B cell (primary cell): ENCODE measurements around the gene CCNK. TPM values are rescaled to one million over a fixed set of nuclear protein-coding genes. Genes with fewer than 3 reads are reported as not detected.

Experiments
- ATAC-seq: fragments of 200-7000 bp; cut with Tn5 transposase; one replicate; pipeline ENCODE4 v1.10.0; 2021; ENCODE audit warnings: low read depth, mild to moderate bottlenecking, moderate number of reproducible peaks, moderate library complexity
- CTCF ChIA-PET: fragments of 350-600 bp; sonication (Branson Sonifier 250); formaldehyde crosslinking; loops from one replicate; lab custom pipeline; 2021; ENCODE audit warnings: antibody characterized with exemption, inconsistent platforms; lab: Charles Lee
- POLR2A ChIA-PET: fragments of 350-600 bp; sonication (Branson Sonifier 250); formaldehyde crosslinking; loops from one replicate; lab custom pipeline; 2021; ENCODE audit warnings: antibody characterized with exemption; lab: Charles Lee
- DNase-seq: peaks from one replicate; pipeline ENCODE4 v3.0.0; 2013
- H2AFZ ChIP-seq: 2 replicates; pipeline ENCODE4 v1.6.1; 2012; ENCODE audit warnings: mild to moderate bottlenecking, low read depth, low read length; ENCODE audit not compliant: insufficient read depth, poor library complexity, severe bottlenecking
- H3K27ac ChIP-seq, 2 donors: 1 replicate in 1 of 2; 2 replicates in 1 of 2; pipeline ENCODE4 v1.5.1; 2012 to 2013; ENCODE audit warnings: low read length in 2 of 2, mild to moderate bottlenecking in 2 of 2, moderate library complexity in 1 of 2
- H3K27me3 ChIP-seq, 4 experiments: fragments of 200-600 bp in 1 of 4; sonication (generic) in 1 of 4; replicated peaks in 1 of 4; 1 replicate in 2 of 4; 2 replicates in 2 of 4; pipeline versions ENCODE4 v1.6.1 to v1.7.0; 2013 to 2016; ENCODE audit warnings: low read length in 3 of 4, mild to moderate bottlenecking in 2 of 4, mixed read lengths in 1 of 4, moderate library complexity in 1 of 4; ENCODE audit not compliant: insufficient read depth in 4 of 4, control insufficient read depth in 3 of 4; ENCODE audit errors: control extremely low read depth in 1 of 4
- H3K36me3 ChIP-seq, 2 experiments: replicated peaks in 1 of 2; 1 replicate in 1 of 2; 2 replicates in 1 of 2; pipeline versions ENCODE4 v1.6.1 to v1.7.1; 2013; ENCODE audit warnings: low read length in 1 of 2; ENCODE audit not compliant: insufficient read depth in 2 of 2, control insufficient read depth in 1 of 2; ENCODE audit errors: control extremely low read depth in 1 of 2, extremely low read depth in 1 of 2
- H3K4me1 ChIP-seq, 2 donors: fragments of 200-600 bp in 1 of 2; sonication (generic) in 1 of 2; 1 replicate in 1 of 2; 2 replicates in 1 of 2; pipeline versions ENCODE4 v1.5.1 to v1.6.1; 2013 to 2017; ENCODE audit warnings: low read length in 2 of 2; ENCODE audit not compliant: control insufficient read depth in 2 of 2, insufficient read depth in 2 of 2
- H3K4me2 ChIP-seq: replicated peaks from 2 replicates; pipeline ENCODE3; 2012; ENCODE audit warnings: mild to moderate bottlenecking, low read depth, low read length; ENCODE audit not compliant: poor library complexity, severe bottlenecking
- H3K4me3 ChIP-seq, 5 experiments: fragments of 200-600 bp in 1 of 5; sonication (generic) in 1 of 5; 1 replicate in 3 of 5; 2 replicates in 2 of 5; pipeline versions ENCODE4 v1.5.1 to v1.7.0; 2011 to 2016; ENCODE audit warnings: low read length in 4 of 5, mild to moderate bottlenecking in 4 of 5, low read depth in 2 of 5, control low read depth in 1 of 5, moderate library complexity in 1 of 5; ENCODE audit not compliant: insufficient read depth in 1 of 5; ENCODE audit errors: control extremely low read depth in 1 of 5, extremely low read depth in 1 of 5
- H3K79me2 ChIP-seq: fragments of 200-600 bp; sonication (generic); one replicate; pipeline ENCODE4 v1.6.0; 2016; ENCODE audit warnings: low read length; ENCODE audit not compliant: control insufficient read depth, insufficient read depth
- H3K9ac ChIP-seq: fragments of 200-600 bp; sonication (generic); 2 replicates; pipeline ENCODE4 v1.6.1; 2017; ENCODE audit warnings: mild to moderate bottlenecking, low read length, moderate library complexity
- H3K9me3 ChIP-seq, 3 donors: one replicate each; pipeline versions ENCODE4 v1.6.1 to v1.7.1; 2013; ENCODE audit warnings: low read length in 2 of 3; ENCODE audit not compliant: control insufficient read depth in 2 of 3, insufficient read depth in 1 of 3; ENCODE audit errors: control extremely low read depth in 1 of 3
- H4K20me1 ChIP-seq: 2 replicates; pipeline ENCODE4 v1.6.0; 2012; ENCODE audit warnings: mild to moderate bottlenecking, low read length; ENCODE audit not compliant: insufficient read depth, control insufficient read depth, poor library complexity, severe bottlenecking
- H3K27ac Mint-ChIP-seq: one replicate; pipeline ENCODE4 v1.8.0; 2021; ENCODE audit warnings: mixed read lengths
- H3K27me3 Mint-ChIP-seq: one replicate; pipeline ENCODE4 v1.8.0; 2021; ENCODE audit warnings: mixed read lengths
- H3K4me1 Mint-ChIP-seq: one replicate; pipeline ENCODE4 v1.8.0; 2021; ENCODE audit warnings: mixed read lengths
- H3K4me3 Mint-ChIP-seq: one replicate; pipeline ENCODE4 v1.8.0; 2021; ENCODE audit warnings: mixed read lengths
- H3K9me3 Mint-ChIP-seq: one replicate; pipeline ENCODE4 v1.8.0; 2022; ENCODE audit warnings: mixed read lengths; ENCODE audit not compliant: insufficient read depth
- EZH2 ChIP-seq: IDR thresholded peaks from 2 replicates; pipeline ENCODE4 v1.6.1; 2012; ENCODE audit warnings: borderline replicate concordance, low read depth, mild to moderate bottlenecking, moderate library complexity, low read length; ENCODE audit not compliant: insufficient read depth, poor library complexity, severe bottlenecking
- WGBS: methylation state at CpG from one replicate; pipeline ENCODE4 v1.1.5; 2013; ENCODE audit warnings: missing lambda C conversion rate; ENCODE audit not compliant: insufficient coverage; 5-methylcytosine and 5-hydroxymethylcytosine counted together
- intact Hi-C: fragments of 100-400 bp; cut with micrococcal nuclease; formaldehyde crosslinking; loops from one replicate; pipeline ENCODE4 v1.10.0; 2022
- polyA plus RNA-seq: library from polyadenylated mRNA; depleted of rRNA; stranded (reverse); fragments of >200 nt; gene quantifications from 2 replicates; pipeline ENCODE4 v1.2.3, GENCODE V29; 2012
- total RNA-seq, 2 donors: library from RNA; stranded (reverse); fragments of 120-200 nt in 1 of 2; gene quantifications; 1 replicate in 1 of 2; 2 replicates in 1 of 2; pipeline versions ENCODE4 v1.2.3 to v1.2.4, GENCODE V29; 2013 to 2022
- TF ChIP-seq, protein P1 (sequence below): fragments of 200-600 bp; IDR thresholded peaks from one replicate; pipeline ENCODE4 v1.8.0; 2022; ENCODE audit warnings: antibody characterized with exemption, mild to moderate bottlenecking

CCNK gene
- total and polyA plus RNA-seq, 2 donors (not counting 1 experiment from before 2014, with no cell fraction given) = 17.5 to 82.0 TPM

DNA sequence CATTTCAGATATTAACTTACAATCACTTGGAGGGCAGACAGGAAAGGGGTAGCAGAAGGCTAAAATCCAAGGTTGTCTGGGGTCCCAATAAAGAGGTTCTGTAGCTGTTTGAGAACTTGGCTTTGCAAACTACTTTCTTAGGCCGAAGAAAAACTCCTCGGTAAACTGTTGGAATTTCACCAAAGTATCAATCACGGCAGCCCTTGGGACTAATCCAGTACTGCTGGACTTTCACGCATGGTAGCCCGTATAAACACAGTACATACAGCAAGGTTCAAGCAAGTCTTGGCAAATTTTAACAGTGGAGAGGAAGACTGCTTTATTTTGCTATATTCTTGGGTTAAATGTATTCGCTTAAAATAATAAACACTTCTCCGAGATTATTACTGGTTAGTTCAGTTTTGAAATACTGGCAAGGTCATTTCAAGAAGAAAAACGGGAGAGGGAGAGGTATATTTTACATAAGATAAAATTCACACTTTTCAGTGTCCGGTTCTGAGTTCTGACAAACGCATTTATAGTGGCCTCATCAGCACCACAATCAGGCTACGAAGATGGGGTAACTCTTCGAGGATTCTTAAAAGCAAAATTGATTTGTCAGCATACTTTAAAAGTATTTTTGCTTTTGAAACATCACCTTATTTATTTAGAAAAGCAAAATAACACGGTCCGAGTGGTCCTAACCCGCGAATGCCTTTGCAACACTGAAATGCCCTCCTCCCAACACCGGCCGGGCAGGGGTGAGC, 1.9 kb upstream of the CCNK start:
- Histone ChIP-seq H3K9me3 (no peaks in the 10 kb centered on the region), H3K79me2 (peaks cover 88% of the 10 kb centered on the region), H3K27me3 (no peaks in the 10 kb centered on the region), H3K4me1 (peaks cover 24% of the 10 kb centered on the region in 2 donors), H3K36me3 (no peaks in the 10 kb centered on the region), H4K20me1 (peaks cover 44% of the 10 kb centered on the region), H3K9ac (peak overlapping the region; percentile 62), H2AFZ (peak overlapping the region; percentile 82), H3K4me3 (peak overlapping the region; percentile 48 to 65 (median 57)), H3K27ac (peak overlapping the region in 1 of 2 donors; percentile 61), H3K4me2 (peak overlapping the region; percentile 85)
- Mint-ChIP-seq H3K27me3 (no peaks in the 10 kb centered on the region), H3K4me1 (peaks cover 51% of the 10 kb centered on the region), H3K9me3 (no peaks in the 10 kb centered on the region), H3K27ac (peak overlapping the region; percentile 96), H3K4me3 (peak overlapping the region; percentile 98)
- ChIA-PET CTCF (no interaction called here), POLR2A (no interaction called here)
- WGBS = 30% methylated on average over 9 of the region's 18 CpGs
- ATAC-seq (no peak), DNase-seq (no peak)
- TF ChIP-seq, protein P1, sequence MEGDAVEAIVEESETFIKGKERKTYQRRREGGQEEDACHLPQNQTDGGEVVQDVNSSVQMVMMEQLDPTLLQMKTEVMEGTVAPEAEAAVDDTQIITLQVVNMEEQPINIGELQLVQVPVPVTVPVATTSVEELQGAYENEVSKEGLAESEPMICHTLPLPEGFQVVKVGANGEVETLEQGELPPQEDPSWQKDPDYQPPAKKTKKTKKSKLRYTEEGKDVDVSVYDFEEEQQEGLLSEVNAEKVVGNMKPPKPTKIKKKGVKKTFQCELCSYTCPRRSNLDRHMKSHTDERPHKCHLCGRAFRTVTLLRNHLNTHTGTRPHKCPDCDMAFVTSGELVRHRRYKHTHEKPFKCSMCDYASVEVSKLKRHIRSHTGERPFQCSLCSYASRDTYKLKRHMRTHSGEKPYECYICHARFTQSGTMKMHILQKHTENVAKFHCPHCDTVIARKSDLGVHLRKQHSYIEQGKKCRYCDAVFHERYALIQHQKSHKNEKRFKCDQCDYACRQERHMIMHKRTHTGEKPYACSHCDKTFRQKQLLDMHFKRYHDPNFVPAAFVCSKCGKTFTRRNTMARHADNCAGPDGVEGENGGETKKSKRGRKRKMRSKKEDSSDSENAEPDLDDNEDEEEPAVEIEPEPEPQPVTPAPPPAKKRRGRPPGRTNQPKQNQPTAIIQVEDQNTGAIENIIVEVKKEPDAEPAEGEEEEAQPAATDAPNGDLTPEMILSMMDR = no peak
- no peak for TF ChIP-seq EZH2
- intact Hi-C loops = no loop called here
